ENCODE measurements around the gene SNX32. TPM values are rescaled to one million over a fixed set of nuclear protein-coding genes. Genes with fewer than 3 reads are reported as not detected.

The SNX32 gene
- total RNA-seq, 1 donor from 2014 or later: 0.47 TPM

- no peaks in the 10 kb centered on the region for H3K9me3 ChIP-seq
These were observed 23.5 kb upstream of the SNX32 start for GRCh38 chr11:65810046-65810868.

GRCh38 chr11:65811764-65812475, 21.8 kb upstream of the SNX32 start:
- no peaks in the 10 kb centered on the region for H3K9me3 ChIP-seq
- DNase-seq: peak; percentile 76
- no peaks in the 10 kb centered on the region for H3K36me3 ChIP-seq
- H3K27ac ChIP-seq: no peak overlapping the region
- TF ChIP-seq CTCF (IDR thresholded peaks at IDR 0.05): no peak
- no peak overlapping the region for H3K4me3 ChIP-seq
- peaks cover 8% of the 10 kb centered on the region for H3K4me1 ChIP-seq
- intact Hi-C loops (cut with DNase I): no loop called here
- ATAC-seq: peak; percentile 60 to 61
- H3K27me3 ChIP-seq (ENCODE audit: low read depth): no peaks in the 10 kb centered on the region

More at GRCh38 chr11:65810046-65810868, 23.5 kb upstream of the SNX32 start:
- no peak overlapping the region for H3K4me3 ChIP-seq
- H3K27ac ChIP-seq: no peak overlapping the region
- no peak for TF ChIP-seq CTCF (IDR thresholded peaks at IDR 0.05)
- H3K36me3 ChIP-seq: no peaks in the 10 kb centered on the region
- intact Hi-C loops (cut with DNase I): no loop called here
- DNase-seq (peak; percentile 38), ATAC-seq (peak; percentile 31 to 50)
- H3K4me1 ChIP-seq: peaks cover 5% of the 10 kb centered on the region
- peaks cover 11% of the 10 kb centered on the region for H3K27me3 ChIP-seq (ENCODE audit: low read depth)

GRCh38 chr11:65814131-65814985, 19.4 kb upstream of the SNX32 start:
- peak; percentile 61 to 71 for ATAC-seq
- peaks cover 16% of the 10 kb centered on the region for H3K4me1 ChIP-seq
- H3K27ac ChIP-seq: peak overlapping the region; percentile 31

GRCh38 chr11:65814986-65815565, 18.7 kb upstream of the SNX32 start:
- H3K27me3 ChIP-seq (ENCODE audit: low read depth): no peaks in the 10 kb centered on the region
- intact Hi-C loops (cut with DNase I): no loop called here
- peak overlapping the region; percentile 18 for H3K27ac ChIP-seq
- TF ChIP-seq CTCF (IDR thresholded peaks at IDR 0.05): no peak
- H3K4me3 ChIP-seq: no peak overlapping the region
- H3K36me3 ChIP-seq: no peaks in the 10 kb centered on the region
- no peaks in the 10 kb centered on the region for H3K9me3 ChIP-seq
- no peak for ATAC-seq
- peaks cover 16% of the 10 kb centered on the region for H3K4me1 ChIP-seq
- peak; percentile 28 for DNase-seq

More at GRCh38 chr11:65814131-65814985, 19.4 kb upstream of the SNX32 start:
- intact Hi-C loops (cut with DNase I): no loop called here
- TF ChIP-seq CTCF (IDR thresholded peaks at IDR 0.05): no peak
- H3K9me3 ChIP-seq: no peaks in the 10 kb centered on the region
- no peaks in the 10 kb centered on the region for H3K27me3 ChIP-seq (ENCODE audit: low read depth)
- H3K36me3 ChIP-seq: no peaks in the 10 kb centered on the region
- DNase-seq: peak; percentile 73
- H3K4me3 ChIP-seq: no peak overlapping the region

GRCh38 chr11:65816696-65817095, 17.1 kb upstream of the SNX32 start:
- no peaks in the 10 kb centered on the region for H3K27me3 ChIP-seq (ENCODE audit: low read depth)
- peak overlapping the region; percentile 74 for H3K4me3 ChIP-seq
- peak overlapping the region; percentile 86 for H3K27ac ChIP-seq
- no peaks in the 10 kb centered on the region for H3K36me3 ChIP-seq
- no peaks in the 10 kb centered on the region for H3K9me3 ChIP-seq
- intact Hi-C loops (cut with DNase I): no loop called here
- H3K4me1 ChIP-seq: peaks cover 16% of the 10 kb centered on the region
- DNase-seq (peak; percentile 24), ATAC-seq (no peak)
- no peak for TF ChIP-seq CTCF (IDR thresholded peaks at IDR 0.05)
